ENCODE data around the gene DENR.

Gene DENR

DNA sequence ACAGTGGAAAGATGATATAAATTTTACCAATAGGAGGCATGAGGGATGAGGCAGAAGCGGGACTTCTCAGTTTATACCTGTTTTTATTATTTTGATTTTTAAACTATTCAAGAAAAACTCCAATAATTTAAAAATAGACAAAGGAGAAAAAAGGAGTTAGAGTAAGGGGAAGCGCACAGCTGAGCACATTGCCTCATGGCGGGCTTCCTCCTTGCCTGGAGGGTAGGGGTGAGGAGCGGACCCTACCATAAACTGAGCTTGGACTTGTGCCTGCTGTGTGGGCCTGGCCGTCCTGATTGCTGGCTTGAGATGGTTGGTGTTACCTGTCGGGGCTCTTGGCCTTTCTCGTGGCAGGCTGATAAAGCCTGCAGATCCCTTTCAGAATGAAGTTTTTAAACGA, 67.5 kb downstream of the DENR start:
- no peaks in the 10 kb centered on the region for H3K4me1 Mint-ChIP-seq
- H3K9me3 Mint-ChIP-seq = no peaks in the 10 kb centered on the region
- H3K36me3 Mint-ChIP-seq = no peaks in the 10 kb centered on the region
- no peak overlapping the region for H3K27ac Mint-ChIP-seq
- CTCF ChIA-PET = no interaction called here
- no peak for DNase-seq
- peaks cover 14% of the 10 kb centered on the region for H3K27me3 Mint-ChIP-seq
- H3K4me3 Mint-ChIP-seq = no peak overlapping the region
